SK-MEL-5 (cell line): ENCODE data around the gene CRACR2B. TPM values are rescaled to one million over a fixed set of nuclear protein-coding genes. Genes with fewer than 3 reads are reported as not detected.
A peak's percentile ranks its signal among the peaks of the same experiment; 100 is the strongest.

Experiments
- DNase-seq: peaks from one replicate; pipeline ENCODE4 v3.0.0-alpha.2; 2016; ENCODE audit warnings: low read depth, low spot score
- in situ Hi-C: cut with HindIII; loops from 2 replicates; pipeline ENCODE4 v1.10.0; 2016; ENCODE audit warnings: low sequenced_read_pairs, high pct_unique_total_duplicates, low pct_unique_long_range_greater_than_20kb
- total RNA-seq: library from RNA; depleted of rRNA; stranded (reverse); fragments of >200 nt; shearing (Covaris generic); gene quantifications from 2 replicates; pipeline ENCODE4 v1.2.3, GENCODE V29; 2014

CRACR2B gene
- total RNA-seq, 1 experiment from 2014 or later: not detected

DNA sequence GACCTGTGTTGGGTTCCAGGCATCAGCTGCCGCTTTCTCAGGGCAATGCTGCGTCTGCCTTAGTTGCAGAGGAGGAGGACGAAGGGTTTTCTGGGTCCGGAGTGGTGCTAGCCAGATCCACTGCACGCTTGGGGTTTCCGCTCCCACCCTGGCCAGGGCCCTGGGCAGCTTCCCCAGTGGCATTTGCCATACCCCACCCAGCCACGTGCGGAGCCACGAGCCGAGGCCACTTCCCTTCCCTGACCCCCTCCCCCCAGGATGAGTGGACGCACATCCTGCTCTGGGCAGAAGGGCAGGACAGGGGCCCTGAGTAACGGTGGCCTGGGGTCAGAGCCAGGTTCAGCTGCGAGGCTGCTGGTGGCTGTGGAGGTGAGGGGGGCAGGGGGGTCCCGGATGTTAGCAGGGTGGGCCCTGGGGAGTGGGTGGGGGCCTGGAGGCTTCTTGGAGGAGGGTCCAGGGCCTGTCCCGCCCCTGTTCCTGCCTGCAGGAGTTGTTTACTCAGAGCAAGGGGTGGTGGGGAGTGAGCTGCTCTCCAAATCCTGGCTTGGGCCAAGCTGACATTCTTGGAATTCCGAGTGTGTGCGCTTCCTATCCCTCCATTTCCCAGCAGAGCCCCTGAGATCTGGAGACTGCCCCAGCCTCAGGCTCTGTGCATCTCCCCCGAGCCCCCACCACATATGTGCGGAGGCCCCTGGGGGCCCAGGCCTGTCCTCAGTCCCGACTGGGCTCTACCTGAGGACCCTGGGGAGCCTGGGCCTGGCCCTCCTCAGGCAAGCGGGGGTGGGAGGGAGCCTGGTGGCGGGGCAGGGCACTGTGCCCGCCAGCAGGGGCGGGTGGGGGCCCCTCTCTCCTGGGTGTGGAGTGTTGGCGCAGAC, 16.3 kb downstream of the CRACR2B start:
- DNase-seq: peak; percentile 79
- in situ Hi-C loops: no loop called here

DNA sequence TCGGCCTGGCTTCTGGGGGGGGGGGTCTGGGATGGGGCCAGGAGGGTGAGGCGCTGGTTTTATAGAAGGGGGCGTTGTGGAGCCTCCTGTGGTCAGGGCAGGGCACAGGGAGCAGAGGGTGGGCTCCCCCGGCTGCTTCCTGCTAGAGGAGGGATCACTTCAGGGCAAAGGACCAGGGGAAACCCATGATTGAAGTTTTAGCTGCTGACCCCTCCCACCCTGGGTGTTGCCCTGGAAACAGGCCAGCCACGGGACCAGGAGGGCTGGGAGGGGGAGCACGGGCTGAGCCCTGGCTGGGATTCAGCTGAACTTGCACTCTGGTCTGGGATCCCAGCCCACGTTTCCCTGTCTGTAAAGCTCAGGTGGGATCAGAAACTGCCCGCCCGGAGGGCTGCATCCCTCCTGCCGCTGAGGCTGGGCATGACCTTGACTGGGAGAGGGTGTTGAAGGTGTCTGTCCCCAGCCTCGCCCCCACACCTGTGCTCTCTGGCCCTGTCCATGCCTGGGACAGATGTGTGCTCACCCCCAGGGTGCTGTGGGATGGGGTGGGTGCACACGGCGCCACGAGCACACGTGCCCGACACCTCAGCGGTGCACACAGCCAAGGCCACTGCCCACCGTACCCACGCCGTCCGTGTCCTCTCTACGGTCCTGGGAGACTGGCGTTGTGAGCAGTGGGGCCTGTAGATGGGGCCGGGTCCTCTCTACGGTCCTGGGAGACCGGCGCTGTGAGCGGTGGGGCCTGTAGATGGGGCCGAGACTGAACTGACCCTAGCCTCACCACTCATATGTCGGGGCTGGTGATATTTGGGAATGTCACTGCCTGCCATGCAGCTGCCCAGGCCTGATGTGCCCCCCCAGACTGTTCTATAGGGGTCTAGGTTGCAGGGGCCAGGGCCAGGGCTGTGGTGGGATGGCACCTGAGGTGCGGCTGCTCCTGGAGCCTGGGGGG, 17.2 kb downstream of the CRACR2B start:
- DNase-seq: peak; percentile 92

DNA sequence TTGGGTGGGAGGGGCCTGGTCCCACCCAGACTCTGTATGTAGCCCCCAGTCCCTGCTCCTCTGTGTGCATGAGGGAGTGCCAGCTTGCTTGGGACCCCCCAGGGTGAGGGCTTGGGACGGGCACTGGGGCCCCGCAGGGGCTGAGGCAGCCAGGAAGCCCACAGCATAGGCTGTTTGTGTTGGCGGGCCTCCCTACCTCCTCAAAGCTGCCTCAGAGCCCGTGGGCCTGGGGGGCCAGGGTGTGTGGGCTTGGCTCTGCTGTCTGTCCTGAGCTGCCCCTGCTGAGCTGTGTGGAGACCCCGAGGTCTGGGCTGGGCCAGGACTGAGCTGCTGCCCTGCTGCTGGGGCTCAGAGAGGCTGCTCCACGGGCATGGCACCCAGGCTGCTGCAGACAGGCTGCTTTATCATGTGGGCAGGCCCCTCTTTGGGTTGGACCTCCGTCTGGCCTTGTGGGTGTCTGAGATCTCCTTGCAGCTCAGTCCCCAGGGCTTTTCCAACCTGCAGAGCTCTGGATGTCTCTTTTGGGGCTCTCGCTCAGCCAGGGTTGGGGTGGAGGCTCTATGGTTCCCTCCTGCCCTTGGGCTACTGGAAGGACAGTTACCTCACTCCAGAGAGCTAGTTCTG, 18.3 kb downstream of the CRACR2B start:
- DNase-seq: no peak
- in situ Hi-C loops: no loop called here

More for the DNA sequence above, 17.2 kb downstream of the CRACR2B start:
- in situ Hi-C loops: no loop called here

DNA sequence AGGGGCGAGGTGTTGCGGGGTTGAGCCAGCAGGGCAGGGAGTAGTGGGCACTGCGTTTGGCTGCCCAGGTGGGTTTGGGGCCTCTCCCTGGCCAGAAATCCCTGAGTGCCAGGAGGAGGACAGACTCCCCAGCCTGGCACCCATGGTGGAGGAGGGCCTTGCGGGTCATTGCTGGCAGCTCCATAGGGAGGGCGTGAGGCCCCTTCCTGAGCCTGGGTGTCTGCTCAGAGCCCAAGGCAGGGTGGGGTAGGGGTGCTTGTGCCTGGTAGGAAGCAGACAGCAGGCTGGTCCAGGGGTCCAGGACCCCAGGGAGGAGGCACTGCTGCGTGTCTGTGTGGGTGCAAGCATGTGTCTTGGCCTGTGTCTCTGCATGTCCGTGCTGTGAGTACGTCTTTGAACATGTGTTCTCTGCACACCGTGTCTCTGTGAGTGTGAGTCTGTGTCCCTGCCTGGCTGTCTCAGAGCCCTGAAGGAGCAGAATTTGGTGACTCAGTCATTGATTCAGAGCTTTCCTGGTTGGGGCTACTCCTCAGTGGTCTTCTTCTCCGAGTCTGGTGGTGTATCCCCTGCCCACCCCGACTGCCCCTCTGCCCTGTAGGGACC, 18.9 kb downstream of the CRACR2B start:
- in situ Hi-C loops: no loop called here
- DNase-seq: no peak

DNA sequence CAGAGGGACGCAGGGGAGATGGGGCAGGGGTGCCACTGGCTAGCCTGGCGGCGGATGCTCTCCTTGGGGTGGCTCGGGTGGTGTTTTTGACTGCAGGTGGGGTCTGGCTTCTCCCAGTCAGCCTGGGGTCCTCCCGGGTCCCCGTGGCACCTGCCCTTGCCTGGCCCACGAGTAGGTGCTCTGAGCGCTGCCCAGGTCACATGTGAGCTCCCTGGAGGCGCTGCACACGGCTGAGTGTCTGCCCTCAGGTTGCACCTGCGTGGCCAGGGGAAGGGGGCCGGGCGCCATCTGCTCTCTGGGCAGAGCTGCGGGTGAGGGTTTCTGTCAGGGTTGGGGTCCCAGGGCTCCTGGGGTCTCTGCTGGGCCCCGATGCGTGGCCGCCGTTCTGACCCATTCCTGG, 20.2 kb downstream of the CRACR2B start:
- in situ Hi-C loops: no loop called here
- DNase-seq: no peak

DNA sequence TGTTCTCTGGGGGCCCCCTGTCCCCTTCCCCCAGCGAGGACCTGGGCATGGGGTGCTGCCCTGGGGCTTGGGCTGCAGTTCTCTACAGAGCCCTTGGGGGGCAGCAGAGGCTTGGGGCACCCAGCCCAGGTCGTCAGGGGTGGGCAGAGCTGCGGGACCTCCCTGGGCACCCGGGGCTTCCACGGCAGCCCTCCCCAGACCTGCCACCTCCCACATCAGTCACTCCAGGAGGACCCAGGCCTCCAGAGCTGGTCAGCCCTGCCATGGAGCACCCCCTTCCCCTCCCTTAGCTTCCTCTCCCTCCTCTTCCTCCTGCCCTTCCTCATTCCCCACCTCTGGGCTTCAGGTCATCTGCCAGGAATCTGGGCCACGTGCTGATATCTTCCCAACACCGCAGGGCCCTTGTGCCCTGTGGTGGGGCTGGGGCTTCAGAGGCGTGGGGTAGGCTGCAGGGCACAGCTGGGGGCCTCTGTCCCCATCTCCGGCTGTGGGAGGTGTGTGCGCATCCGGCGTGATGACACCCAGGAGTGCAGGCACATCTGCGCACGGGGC, 20.7 kb downstream of the CRACR2B start:
- in situ Hi-C loops: no loop called here

DNA sequence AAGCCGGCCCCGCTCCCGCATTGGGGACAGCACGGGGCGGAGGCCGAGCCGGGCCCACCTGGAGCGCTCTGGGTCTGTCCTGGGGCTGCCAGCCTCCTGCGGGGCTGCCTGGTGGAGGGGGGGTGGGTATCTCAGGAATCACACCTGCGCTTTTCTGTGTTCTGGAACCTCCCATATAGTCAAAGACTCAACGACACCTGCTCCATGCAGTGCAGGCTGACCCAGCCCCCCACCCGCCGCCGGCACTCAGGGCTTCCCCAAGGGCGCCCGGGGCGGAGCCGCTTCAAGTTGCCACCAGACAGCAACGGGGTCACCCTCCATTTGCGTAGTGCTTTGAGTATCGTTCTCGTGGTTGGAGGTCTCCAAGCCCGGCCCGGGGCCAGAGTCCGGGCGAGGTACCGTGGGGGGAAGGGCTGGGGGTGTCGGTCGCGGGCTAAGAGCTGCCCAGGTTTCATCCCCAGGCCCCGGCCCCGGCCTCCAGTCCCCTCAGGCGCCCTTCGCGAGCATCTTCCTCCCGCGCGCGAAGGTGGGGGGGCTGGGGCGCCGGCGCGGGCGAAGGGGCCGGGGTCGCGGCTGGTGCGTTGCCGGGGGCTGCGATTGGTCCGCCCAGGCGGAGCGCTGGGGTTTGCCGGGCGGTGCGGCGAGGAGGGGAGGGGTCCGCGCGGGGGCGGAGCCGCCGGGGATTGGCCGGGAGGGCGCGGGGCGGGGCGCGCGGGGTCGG, 21.5 kb downstream of the CRACR2B start:
- no peak for DNase-seq
- in situ Hi-C loops: no loop called here

More for the DNA sequence above, 20.7 kb downstream of the CRACR2B start:
- DNase-seq: no peak

DNA sequence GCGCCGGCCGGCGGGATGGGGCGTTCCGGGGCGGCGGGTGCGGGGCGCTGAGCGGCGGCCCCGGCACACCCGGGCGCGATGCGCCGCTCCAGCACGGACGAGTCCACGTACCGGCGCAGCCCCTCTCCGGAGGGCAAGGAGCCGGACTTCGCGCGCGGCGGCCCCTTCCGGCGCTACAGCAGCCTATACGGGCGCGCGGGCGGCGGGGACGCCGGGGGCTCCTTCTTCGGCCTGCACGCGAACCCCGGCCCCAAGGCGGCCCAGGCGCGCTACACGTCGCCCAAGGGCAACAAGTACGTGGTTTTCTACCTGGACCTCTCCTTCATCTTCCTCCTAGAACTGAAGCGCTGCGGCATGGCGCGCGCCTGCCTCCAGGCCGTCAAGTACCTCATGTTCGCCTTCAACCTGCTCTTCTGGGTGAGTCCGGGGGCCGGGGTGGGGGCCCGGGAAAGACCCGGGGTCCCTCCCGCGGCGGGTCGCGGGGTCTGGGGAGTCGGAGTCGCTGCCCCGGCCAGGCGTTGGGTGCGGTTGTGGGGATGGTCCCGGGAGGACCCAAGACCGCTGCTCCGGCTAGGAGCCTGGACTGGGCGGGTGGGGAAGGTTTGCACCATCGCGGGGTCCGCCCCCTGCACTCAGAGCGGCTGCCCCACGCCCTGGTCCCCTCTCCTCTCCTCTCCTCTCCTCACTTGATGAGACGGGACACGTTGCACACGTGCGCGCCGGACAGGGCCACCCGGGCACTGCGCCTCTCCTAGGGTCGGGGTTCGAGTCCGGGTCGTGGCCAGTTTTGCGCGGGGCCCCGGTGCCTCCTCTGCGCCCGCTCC, 22.4 kb downstream of the CRACR2B start:
- in situ Hi-C loops: no loop called here
- no peak for DNase-seq

DNA sequence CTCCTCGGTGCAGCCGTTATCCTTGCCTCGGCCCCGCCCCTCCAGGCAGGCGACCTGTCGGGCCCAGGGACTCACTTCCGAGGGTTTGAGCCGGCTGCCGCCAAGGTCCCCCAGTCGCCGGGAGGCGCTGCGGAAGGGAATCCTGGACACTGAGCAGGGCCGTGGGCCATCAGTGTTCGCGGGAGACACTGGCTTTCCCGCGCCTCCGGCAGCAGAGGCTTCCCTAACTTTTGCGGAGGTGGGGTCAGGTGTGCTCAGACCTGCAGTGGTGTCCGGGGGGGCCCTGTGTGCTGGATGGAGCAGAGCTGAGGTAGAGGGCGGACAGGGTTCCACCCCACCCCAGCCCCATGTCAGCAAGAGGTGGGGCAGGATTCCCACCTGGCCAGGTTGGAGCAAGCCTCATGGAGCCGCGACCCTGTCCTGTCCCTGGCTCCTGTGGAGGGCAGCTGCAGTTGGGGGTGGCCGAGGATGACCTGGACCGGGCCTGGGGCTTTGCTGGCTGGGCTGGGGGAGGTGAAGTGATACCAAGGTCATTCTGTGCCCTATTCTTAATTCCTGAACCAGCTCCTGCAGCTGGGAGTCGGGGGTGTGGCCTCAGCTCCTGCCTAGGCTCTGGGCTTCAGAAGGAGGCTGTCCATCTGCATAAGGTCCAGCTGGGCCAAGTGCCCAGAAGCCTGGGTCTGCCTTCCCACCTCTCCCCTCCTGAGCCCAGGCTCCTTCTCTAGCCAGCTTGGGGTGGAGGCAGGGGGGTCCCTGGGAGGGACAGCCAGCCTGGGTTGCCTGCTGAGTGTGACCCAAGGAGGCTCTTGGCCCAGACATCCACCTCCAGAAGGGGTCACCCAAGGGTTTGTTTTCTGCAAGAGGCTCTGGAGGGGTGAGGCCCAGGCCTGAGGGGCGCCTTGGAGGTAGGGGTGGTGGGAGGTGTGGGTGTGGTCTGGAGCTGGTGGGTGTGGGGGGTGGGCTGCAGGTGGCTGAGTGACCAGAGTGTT, 23.4 kb downstream of the CRACR2B start:
- in situ Hi-C loops: no loop called here

DNA sequence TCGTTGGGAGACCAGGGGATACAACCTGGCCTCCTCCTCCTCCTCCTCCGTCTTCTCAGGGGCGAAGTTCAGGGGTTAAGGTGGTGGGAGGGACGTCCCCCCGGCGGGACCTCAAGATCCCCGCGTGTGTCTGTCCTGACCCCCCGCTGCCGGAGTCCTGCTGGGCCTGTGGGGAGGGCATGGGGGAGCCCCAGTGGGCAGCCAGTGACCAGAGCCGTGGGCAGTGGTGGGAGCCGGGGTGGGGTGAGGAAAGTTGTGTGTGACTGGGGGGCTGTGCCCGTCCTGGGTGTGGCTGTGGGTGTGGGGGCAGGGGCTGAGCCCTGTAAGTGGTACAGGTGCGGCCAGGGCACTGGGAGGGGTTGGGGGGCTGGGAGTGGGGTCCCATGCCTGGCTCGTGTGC, 25.0 kb downstream of the CRACR2B start:
- no peak for DNase-seq
- in situ Hi-C loops: no loop called here

More for the DNA sequence above, 23.4 kb downstream of the CRACR2B start:
- no peak for DNase-seq

DNA sequence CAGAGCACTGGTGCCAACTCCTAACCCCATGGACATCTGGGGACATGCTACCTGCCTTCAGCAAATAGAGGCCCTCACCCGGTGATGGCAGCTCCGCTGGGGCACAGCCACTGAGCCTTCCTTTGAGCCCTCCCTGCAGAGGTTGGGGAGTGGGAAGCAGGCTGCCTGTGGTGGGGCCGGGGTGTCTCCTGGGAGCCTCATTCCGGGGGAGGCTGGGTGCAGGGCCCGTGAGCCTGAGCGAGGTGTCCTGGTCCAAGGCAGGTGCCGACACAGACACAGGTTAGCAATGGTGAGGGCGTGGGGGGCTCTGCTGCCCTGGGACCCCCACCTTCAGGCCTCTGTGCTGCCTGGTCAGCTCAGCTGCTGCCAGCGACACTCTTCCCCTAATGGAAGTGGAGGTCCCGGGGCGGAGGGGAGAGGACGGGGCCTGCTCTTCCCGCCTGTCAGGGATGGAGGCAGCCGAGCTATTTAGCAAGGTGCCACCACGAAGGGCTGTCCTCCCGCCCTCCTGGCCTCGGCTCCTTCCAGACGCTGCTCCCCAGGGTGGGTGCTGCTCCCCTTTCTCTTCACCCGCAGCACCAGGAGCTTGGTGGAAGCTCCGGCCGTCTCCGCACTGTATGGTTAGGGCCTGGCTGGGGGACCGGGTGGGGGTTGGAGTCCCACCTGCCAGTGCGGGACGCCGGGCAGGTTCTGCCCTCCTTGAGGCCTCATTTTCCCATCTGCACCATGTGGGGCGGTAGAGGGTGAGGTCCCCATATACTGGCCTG, 26.1 kb downstream of the CRACR2B start:
- in situ Hi-C loops: no loop called here
- no peak for DNase-seq

DNA sequence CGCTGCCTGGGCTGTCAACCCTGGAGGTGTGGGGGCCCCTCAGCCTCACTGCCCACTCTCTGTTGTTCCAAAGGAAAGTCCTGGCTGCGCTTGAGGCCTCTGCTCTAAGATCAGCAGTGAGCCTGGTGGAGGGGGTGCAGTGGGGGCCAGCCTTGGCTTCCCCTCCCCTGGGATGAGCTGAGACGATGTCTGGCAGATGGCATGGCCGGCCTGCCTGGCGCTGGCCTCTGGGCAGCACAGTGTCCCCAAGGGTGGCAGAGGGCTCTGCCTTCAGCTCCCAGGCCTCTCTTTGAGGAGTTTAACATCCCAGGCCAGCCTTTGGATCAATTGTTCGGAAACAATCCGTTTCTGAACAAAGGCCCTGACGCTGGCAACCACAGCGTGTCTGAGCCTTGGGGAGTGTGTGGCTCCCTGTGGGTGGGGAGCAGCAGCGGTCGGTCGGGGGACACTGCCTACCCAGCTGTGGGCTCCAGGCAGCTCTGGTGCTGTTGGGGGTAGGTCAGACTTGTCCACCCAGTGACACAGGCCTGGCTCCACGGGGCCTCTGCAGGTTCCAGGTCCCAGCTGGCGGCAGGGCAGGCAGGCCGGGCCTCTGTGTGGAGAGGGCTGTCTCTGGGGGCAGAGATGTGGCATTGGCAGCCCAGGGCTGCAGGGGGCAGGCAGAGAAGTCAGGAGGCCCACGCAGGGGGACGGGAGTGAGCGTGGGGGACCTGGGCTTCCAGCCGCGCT, 27.0 kb downstream of the CRACR2B start:
- in situ Hi-C loops: no loop called here
- no peak for DNase-seq

DNA sequence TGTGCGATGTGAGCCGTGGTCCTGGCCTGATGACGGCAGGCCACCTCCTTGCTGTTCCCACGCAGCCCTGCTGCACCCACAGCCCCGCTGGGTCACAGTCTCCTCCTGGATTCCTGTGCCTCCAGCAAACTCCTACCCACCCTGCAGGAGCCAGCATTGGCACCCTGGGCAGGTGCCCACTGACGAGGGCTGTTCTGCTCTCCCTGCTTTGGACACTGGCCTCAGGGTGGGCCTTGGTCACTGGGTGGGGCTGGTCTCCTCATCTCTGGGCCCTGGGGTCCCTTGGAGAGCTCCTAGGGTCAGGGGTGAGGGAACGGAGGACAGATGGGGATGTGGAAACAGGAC, 27.6 kb downstream of the CRACR2B start:
- in situ Hi-C loops: no loop called here
- no peak for DNase-seq

DNA sequence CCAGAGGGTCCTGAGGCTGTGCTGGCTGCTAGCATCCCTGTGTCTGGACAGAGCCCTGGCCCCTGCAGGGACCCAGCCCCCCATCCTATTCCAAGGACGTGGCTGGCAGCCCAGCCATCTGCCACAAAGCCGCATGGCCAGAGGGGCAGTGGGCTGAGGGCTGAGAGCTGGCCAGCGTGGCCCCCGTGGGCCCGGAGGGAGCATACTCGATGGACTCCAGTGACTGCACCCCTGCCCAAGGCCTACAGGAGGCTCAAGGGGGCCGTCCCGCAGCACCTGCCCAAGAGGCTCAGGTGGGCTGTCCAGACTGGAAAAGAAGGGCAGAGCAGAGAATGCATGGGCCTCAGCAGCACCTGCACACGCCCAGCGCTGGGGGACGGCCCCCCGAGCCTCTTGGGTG, 28.1 kb downstream of the CRACR2B start:
- in situ Hi-C loops: no loop called here
- no peak for DNase-seq
